ENCODE results near the gene PPFIA3. TPM values are rescaled to one million over a fixed set of nuclear protein-coding genes. Genes with fewer than 3 reads are reported as not detected.

The PPFIA3 gene
- total RNA-seq, 1 experiment from 2014 or later, result 33.6 TPM

DNA sequence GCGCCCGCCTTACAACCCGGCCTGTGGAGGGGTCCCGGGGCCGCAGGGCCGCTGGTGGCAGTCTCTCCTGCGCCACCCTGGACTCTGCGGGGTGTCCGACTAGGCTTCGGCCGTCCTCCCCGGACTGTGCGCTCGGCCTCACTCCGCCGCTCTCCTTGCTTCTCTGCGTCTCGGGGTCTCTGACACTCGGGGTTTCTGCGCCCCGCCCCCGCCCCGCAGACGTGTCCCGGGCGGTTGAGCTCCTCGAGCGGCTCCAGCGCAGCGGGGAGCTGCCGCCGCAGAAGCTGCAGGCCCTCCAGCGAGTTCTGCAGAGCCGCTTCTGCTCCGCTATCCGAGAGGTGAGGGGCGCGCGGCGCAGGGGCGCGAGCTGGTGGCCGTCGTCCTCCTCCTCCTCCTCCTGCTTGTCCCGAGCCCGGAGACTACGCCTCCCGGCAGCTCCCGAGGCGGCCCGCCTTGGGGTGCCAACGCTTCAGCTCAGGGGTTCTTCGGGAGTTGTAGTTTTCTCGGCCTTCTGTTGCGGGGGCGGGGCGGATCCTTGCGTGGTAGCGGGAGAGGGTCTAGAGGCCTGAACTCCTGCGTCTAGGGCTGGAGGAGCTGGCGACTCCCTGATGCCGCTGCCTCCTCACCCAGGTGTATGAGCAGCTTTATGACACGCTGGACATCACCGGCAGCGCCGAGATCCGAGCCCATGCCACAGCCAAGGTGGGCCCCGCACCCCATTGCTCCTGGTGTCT is 4.5 kb upstream of the PPFIA3 start:
- ChIA-PET CTCF (interaction anchor here (0.5 to 2.7 kb wide), 7 partner anchors 8 to 325 kb away, joined by 3 to 16 read pairs (median 3); no protein-coding TSS in a partner anchor), POLR2A (ENCODE audit: low non-redundant PET) (no interaction called here)
- peak overlapping the region; percentile 85 for H3K27ac ChIP-seq (ENCODE audit: low read depth, low read length, poor library complexity, severe bottlenecking)
- H3K36me3 ChIP-seq (ENCODE audit: insufficient read depth, low read length, poor library complexity, severe bottlenecking), result peaks cover 2% of the 10 kb centered on the region
- DNase-seq (ENCODE audit: low spot score), result peak; percentile 94
- no peak for TF ChIP-seq EZH2 (IDR thresholded peaks at IDR 0.05; ENCODE audit: borderline replicate concordance, low read depth, low read length, poor library complexity, severe bottlenecking)
- TF ChIP-seq, protein P1, sequence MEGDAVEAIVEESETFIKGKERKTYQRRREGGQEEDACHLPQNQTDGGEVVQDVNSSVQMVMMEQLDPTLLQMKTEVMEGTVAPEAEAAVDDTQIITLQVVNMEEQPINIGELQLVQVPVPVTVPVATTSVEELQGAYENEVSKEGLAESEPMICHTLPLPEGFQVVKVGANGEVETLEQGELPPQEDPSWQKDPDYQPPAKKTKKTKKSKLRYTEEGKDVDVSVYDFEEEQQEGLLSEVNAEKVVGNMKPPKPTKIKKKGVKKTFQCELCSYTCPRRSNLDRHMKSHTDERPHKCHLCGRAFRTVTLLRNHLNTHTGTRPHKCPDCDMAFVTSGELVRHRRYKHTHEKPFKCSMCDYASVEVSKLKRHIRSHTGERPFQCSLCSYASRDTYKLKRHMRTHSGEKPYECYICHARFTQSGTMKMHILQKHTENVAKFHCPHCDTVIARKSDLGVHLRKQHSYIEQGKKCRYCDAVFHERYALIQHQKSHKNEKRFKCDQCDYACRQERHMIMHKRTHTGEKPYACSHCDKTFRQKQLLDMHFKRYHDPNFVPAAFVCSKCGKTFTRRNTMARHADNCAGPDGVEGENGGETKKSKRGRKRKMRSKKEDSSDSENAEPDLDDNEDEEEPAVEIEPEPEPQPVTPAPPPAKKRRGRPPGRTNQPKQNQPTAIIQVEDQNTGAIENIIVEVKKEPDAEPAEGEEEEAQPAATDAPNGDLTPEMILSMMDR (conservative IDR thresholded peaks at IDR 0.05; ENCODE audit: low read depth, low read length), result no peak
- H3K4me1 ChIP-seq (ENCODE audit: insufficient read depth, low read length, poor library complexity, severe bottlenecking), result peaks cover 13% of the 10 kb centered on the region
- H3K9me3 ChIP-seq (ENCODE audit: low read depth, low read length, poor library complexity, severe bottlenecking), result no peaks in the 10 kb centered on the region
- peak overlapping the region; percentile 78 for H3K4me3 ChIP-seq (ENCODE audit: low read depth, low read length, poor library complexity, severe bottlenecking)
- BruUV-seq (replicated peaks), result no TSS peak
- H3K27me3 ChIP-seq (replicated peaks; ENCODE audit: insufficient read depth, low read depth, low read length, poor library complexity), result no peaks in the 10 kb centered on the region
- intact Hi-C loops (cut with micrococcal nuclease; ENCODE audit: unreplicated experiment), result loop anchor here (5.0 kb wide), 1 partner anchor 98 kb away; no protein-coding TSS in a partner anchor

- CTCF ChIA-PET, result interaction anchor here (0.6 kb wide), 1 partner anchor 82 kb away, joined by 5 read pairs; no protein-coding TSS in a partner anchor
- POLR2A ChIA-PET (ENCODE audit: low non-redundant PET), result no interaction called here
- Histone ChIP-seq H3K36me3 (ENCODE audit: insufficient read depth, low read length, poor library complexity, severe bottlenecking) (no peaks in the 10 kb centered on the region), H3K27ac (ENCODE audit: low read depth, low read length, poor library complexity, severe bottlenecking) (no peak overlapping the region), H3K27me3 (replicated peaks; ENCODE audit: insufficient read depth, low read depth, low read length, poor library complexity) (no peaks in the 10 kb centered on the region), H3K4me1 (ENCODE audit: insufficient read depth, low read length, poor library complexity, severe bottlenecking) (peaks cover 18% of the 10 kb centered on the region), H3K9me3 (ENCODE audit: low read depth, low read length, poor library complexity, severe bottlenecking) (no peaks in the 10 kb centered on the region), H3K4me3 (ENCODE audit: low read depth, low read length, poor library complexity, severe bottlenecking) (no peak overlapping the region)
- TF ChIP-seq, protein P1 (conservative IDR thresholded peaks at IDR 0.05; ENCODE audit: low read depth, low read length), result no peak
- no peak for TF ChIP-seq EZH2 (IDR thresholded peaks at IDR 0.05; ENCODE audit: borderline replicate concordance, low read depth, low read length, poor library complexity, severe bottlenecking)
- no TSS peak for BruUV-seq (replicated peaks)
- intact Hi-C loops (cut with micrococcal nuclease; ENCODE audit: unreplicated experiment), result no loop called here
- peak; percentile 36 for DNase-seq (ENCODE audit: low spot score)
These were observed 2.8 kb upstream of the PPFIA3 start for GRCh38 chr19:49116544-49116943.

- BruUV-seq (replicated peaks), result no TSS peak
- no peaks in the 10 kb centered on the region for H3K36me3 ChIP-seq (ENCODE audit: insufficient read depth, low read length, poor library complexity, severe bottlenecking)
- H3K27me3 ChIP-seq (replicated peaks; ENCODE audit: insufficient read depth, low read depth, low read length, poor library complexity), result no peaks in the 10 kb centered on the region
- peak overlapping the region; percentile 79 for H3K4me3 ChIP-seq (ENCODE audit: low read depth, low read length, poor library complexity, severe bottlenecking)
- TF ChIP-seq, protein P1 (conservative IDR thresholded peaks at IDR 0.05; ENCODE audit: low read depth, low read length), result no peak
- no peak for TF ChIP-seq EZH2 (IDR thresholded peaks at IDR 0.05; ENCODE audit: borderline replicate concordance, low read depth, low read length, poor library complexity, severe bottlenecking)
- H3K4me1 ChIP-seq (ENCODE audit: insufficient read depth, low read length, poor library complexity, severe bottlenecking), result peaks cover 18% of the 10 kb centered on the region
- no peaks in the 10 kb centered on the region for H3K9me3 ChIP-seq (ENCODE audit: low read depth, low read length, poor library complexity, severe bottlenecking)
- DNase-seq (ENCODE audit: low spot score), result no peak
- peak overlapping the region; percentile 97 for H3K27ac ChIP-seq (ENCODE audit: low read depth, low read length, poor library complexity, severe bottlenecking)
- POLR2A ChIA-PET (ENCODE audit: low non-redundant PET), result interaction anchor here (0.6 kb wide), 1 partner anchor 31 kb away, joined by 6 read pairs; no protein-coding TSS in a partner anchor
- CTCF ChIA-PET, result interaction anchor here (0.6 kb wide), 1 partner anchor 22 kb away, joined by 8 read pairs; no protein-coding TSS in a partner anchor
- intact Hi-C loops (cut with micrococcal nuclease; ENCODE audit: unreplicated experiment), result no loop called here
These were observed 1.4 kb upstream of the PPFIA3 start for GRCh38 chr19:49117677-49118564.
